ENCODE results near the gene HIVEP2. TPM values are rescaled to one million over a fixed set of nuclear protein-coding genes. Genes with fewer than 3 reads are reported as not detected.

Gene HIVEP2
- total RNA-seq, 1 donor: 28.9 TPM

DNA sequence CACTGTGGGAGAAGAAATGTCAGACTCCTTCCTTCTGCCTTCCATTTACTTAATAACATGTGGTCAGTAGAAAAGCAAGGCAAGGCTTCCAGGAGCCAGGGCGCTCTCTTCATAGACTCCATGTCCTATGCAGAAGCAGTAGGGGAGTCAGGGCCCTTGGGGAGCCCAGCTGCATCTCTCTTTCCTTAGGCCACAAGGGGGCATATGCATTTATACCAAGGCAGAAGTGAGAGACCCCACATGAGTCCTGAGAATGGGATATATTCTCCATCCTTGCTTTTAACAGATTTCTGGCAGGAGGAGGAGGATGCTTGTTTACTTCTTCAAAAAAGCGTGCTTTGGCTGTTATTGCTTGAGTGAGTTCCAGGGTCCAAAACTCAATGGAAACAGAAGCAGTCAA, 198.5 kb downstream of the HIVEP2 start:
- peak; percentile 63 for TF ChIP-seq CTCF (IDR thresholded peaks at IDR 0.05; ENCODE audit: insufficient read depth, low read depth, low read length)
- DNase-seq (ENCODE audit: low read depth): peak; percentile 49
- H3K4me3 ChIP-seq (ENCODE audit: low read depth, low read length): no peak overlapping the region

DNA sequence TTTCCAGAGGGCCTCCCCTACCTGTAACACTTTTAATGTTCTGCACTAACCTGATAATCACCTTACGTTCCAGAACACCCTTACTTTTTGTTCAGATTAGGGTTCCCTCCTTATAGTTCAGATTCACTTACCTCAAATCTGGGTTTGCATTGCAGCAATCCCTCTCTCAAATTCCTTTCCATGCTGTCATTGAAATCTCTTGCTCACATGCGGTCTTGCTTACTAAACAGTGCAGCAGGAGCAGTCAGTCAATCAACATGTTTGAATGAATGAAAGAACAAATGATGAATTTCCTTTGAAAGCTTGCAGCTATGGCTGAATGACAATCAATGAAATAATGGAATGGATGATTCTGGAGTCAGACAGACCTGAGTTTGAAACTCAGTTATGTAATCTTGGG, 200.1 kb downstream of the HIVEP2 start:
- peak; percentile 27 for DNase-seq (ENCODE audit: low read depth)
- no peak for TF ChIP-seq CTCF (IDR thresholded peaks at IDR 0.05; ENCODE audit: insufficient read depth, low read depth, low read length)
- no peak overlapping the region for H3K4me3 ChIP-seq (ENCODE audit: low read depth, low read length)

- no peak overlapping the region for H3K4me3 ChIP-seq (ENCODE audit: low read depth, low read length)
- peak; percentile 30 for DNase-seq (ENCODE audit: low read depth)
- no peak for TF ChIP-seq CTCF (IDR thresholded peaks at IDR 0.05; ENCODE audit: insufficient read depth, low read depth, low read length)
These were observed 204.5 kb downstream of the HIVEP2 start for GRCh38 chr6:142740449-142740848.

GRCh38 chr6:142738731-142739130, 206.2 kb downstream of the HIVEP2 start:
- no peak for TF ChIP-seq CTCF (IDR thresholded peaks at IDR 0.05; ENCODE audit: insufficient read depth, low read depth, low read length)
- H3K4me3 ChIP-seq (ENCODE audit: low read depth, low read length): no peak overlapping the region
- no peak for DNase-seq (ENCODE audit: low read depth)

- no peak for DNase-seq (ENCODE audit: low read depth)
- H3K4me3 ChIP-seq (ENCODE audit: low read depth, low read length): no peak overlapping the region
- no peak for TF ChIP-seq CTCF (IDR thresholded peaks at IDR 0.05; ENCODE audit: insufficient read depth, low read depth, low read length)
These were observed 207.0 kb downstream of the HIVEP2 start for GRCh38 chr6:142738035-142738396.

GRCh38 chr6:142737368-142738034, 207.5 kb downstream of the HIVEP2 start:
- peak; percentile 70 for DNase-seq (ENCODE audit: low read depth)
- TF ChIP-seq CTCF (IDR thresholded peaks at IDR 0.05; ENCODE audit: insufficient read depth, low read depth, low read length): no peak
- H3K4me3 ChIP-seq (ENCODE audit: low read depth, low read length): no peak overlapping the region

GRCh38 chr6:142735204-142735603, 209.8 kb downstream of the HIVEP2 start:
- DNase-seq (ENCODE audit: low read depth): peak; percentile 54
- TF ChIP-seq CTCF (IDR thresholded peaks at IDR 0.05; ENCODE audit: insufficient read depth, low read depth, low read length): no peak
- no peak overlapping the region for H3K4me3 ChIP-seq (ENCODE audit: low read depth, low read length)
